Astrocyte (in vitro differentiated cells and primary cell): ENCODE data around the gene CACNB1. TPM values are rescaled to one million over a fixed set of nuclear protein-coding genes. Genes with fewer than 3 reads are reported as not detected.

ENCODE experiments used
- DNase-seq: peaks from one replicate; pipeline ENCODE4 v3.0.0-alpha.2; 2010; ENCODE audit warnings: low read depth
- FAIRE-seq: peaks from 2 replicates; lab custom pipeline; 2011; peaks lifted over from hg19 to GRCh38; lab: Jason Lieb, UNC
- H2AFZ ChIP-seq: 2 replicates; pipeline ENCODE4 v1.6.0; 2012; ENCODE audit warnings: low read depth, low read length, inconsistent platforms
- H3K27ac ChIP-seq: 2 replicates; pipeline ENCODE4 v1.5.1; 2011; ENCODE audit warnings: low read depth, low read length, inconsistent platforms
- H3K27me3 ChIP-seq: 2 replicates; pipeline ENCODE4 v1.6.0; 2011; ENCODE audit warnings: low read length, inconsistent platforms; ENCODE audit not compliant: insufficient read depth
- H3K36me3 ChIP-seq: 2 replicates; pipeline ENCODE4 v1.5.1; 2011; ENCODE audit warnings: low read length, inconsistent platforms; ENCODE audit not compliant: insufficient read depth
- H3K4me1 ChIP-seq: 2 replicates; pipeline ENCODE4 v1.5.1; 2011; ENCODE audit warnings: low read length, inconsistent platforms; ENCODE audit not compliant: insufficient read depth
- H3K4me2 ChIP-seq: 2 replicates; pipeline ENCODE4 v1.6.0; 2012; ENCODE audit warnings: low read length, inconsistent platforms
- H3K4me3 ChIP-seq: 2 replicates; pipeline ENCODE4 v1.5.1; 2011; ENCODE audit warnings: low read depth, mild to moderate bottlenecking, low read length, inconsistent platforms; ENCODE audit not compliant: insufficient read depth
- H3K79me2 ChIP-seq: 2 replicates; pipeline ENCODE4 v1.6.0; 2012; ENCODE audit warnings: mild to moderate bottlenecking, low read length, inconsistent platforms; ENCODE audit not compliant: insufficient read depth
- H3K9ac ChIP-seq: 2 replicates; pipeline ENCODE4 v1.6.0; 2012; ENCODE audit warnings: mild to moderate bottlenecking, low read length, inconsistent platforms
- H3K9me3 ChIP-seq: 2 replicates; pipeline ENCODE4 v1.5.1; 2012; ENCODE audit warnings: low read depth, mild to moderate bottlenecking, low read length, inconsistent platforms; ENCODE audit not compliant: insufficient read depth
- H4K20me1 ChIP-seq: 2 replicates; pipeline ENCODE4 v1.6.0; 2012; ENCODE audit warnings: low read length, inconsistent platforms; ENCODE audit not compliant: insufficient read depth
- H3K27ac Mint-ChIP-seq: one replicate; pipeline ENCODE4 v1.8.0; 2021; ENCODE audit warnings: mild to moderate bottlenecking, mixed read lengths; ENCODE audit not compliant: unreplicated experiment
- H3K27me3 Mint-ChIP-seq: one replicate; pipeline ENCODE4 v1.8.0; 2021; ENCODE audit warnings: low read depth, mixed read lengths; ENCODE audit not compliant: unreplicated experiment
- H3K36me3 Mint-ChIP-seq: one replicate; pipeline ENCODE4 v1.8.0; 2021; ENCODE audit warnings: low read depth, mixed read lengths; ENCODE audit not compliant: unreplicated experiment
- H3K4me1 Mint-ChIP-seq: one replicate; pipeline ENCODE4 v1.8.0; 2021; ENCODE audit warnings: low read depth, mixed read lengths; ENCODE audit not compliant: unreplicated experiment
- H3K4me3 Mint-ChIP-seq: one replicate; pipeline ENCODE4 v1.8.0; 2021; ENCODE audit warnings: mild to moderate bottlenecking, moderate library complexity, mixed read lengths; ENCODE audit not compliant: unreplicated experiment
- H3K9me3 Mint-ChIP-seq: one replicate; pipeline ENCODE4 v1.8.0; 2021; ENCODE audit warnings: mild to moderate bottlenecking, mixed read lengths; ENCODE audit not compliant: unreplicated experiment
- EZH2 ChIP-seq: IDR thresholded peaks from 2 replicates; pipeline ENCODE4 v1.6.1; 2012; ENCODE audit warnings: mild to moderate bottlenecking, low read length, inconsistent platforms; ENCODE audit not compliant: insufficient read depth
- total RNA-seq: library from RNA; stranded (reverse); gene quantifications from 2 replicates; pipeline ENCODE4 v1.2.1, GENCODE V29; 2021
- TF ChIP-seq, protein P1 (sequence below): IDR thresholded peaks from 2 replicates; pipeline ENCODE4 v1.5.1; 2011; ENCODE audit warnings: low read depth, mild to moderate bottlenecking, inconsistent platforms, low read length, moderate library complexity; ENCODE audit not compliant: insufficient read depth

Gene CACNB1
- total RNA-seq, 1 donor from 2014 or later = 16.6 TPM

DNA sequence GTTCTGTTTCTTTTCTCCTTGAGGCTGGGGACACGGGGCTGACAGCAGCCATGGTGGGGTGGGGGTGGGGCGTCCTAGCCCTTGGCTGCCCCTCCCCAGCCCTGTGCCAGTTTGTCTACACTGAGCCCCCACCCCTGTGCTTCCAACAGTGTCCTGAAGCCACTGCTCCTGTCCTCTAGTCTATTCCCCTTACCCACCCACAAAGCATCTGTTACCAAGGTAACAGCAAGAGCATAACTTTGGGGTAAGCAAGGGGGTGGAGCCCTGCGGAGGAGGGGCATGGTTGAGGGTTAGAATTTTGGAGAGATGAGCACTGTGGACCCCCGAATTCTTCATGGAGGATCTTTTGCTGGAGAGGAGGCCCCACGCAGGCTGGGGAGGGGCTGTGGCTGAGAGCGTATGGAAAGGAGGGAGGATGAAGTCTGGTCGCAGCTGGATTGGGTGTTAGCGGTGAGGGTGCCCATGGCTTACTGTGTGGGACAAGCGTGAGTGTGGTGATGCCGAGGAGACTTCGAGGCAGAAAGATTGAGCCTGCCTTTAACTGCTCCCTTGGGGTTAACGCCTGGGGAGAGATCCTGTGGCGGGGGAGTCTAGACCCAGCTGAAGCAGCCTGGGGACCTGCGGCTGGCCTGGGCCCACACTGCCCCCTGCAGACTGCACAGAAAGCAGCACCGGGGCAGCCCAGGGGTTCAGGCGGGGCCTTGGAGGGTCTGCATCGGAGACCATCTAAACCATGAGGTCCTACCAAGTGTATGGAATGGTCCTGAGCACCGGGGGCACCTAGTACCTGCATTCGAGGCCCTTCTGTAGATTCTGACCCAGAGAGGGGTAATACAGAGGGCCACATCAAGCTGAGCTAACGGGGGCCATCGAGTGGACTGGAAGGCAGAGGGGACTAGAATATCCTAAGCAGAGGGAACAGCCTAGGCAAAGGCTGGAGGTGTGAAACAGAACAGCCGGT, 34.4 kb upstream of the CACNB1 start:
- H2AFZ ChIP-seq = peak overlapping the region; percentile 56
- H3K79me2 ChIP-seq = no peaks in the 10 kb centered on the region
- Mint-ChIP-seq H3K27ac (no peak overlapping the region), H3K27me3 (peaks cover 17% of the 10 kb centered on the region), H3K36me3 (no peaks in the 10 kb centered on the region), H3K4me1 (peaks cover 11% of the 10 kb centered on the region), H3K9me3 (no peaks in the 10 kb centered on the region), H3K4me3 (no peak overlapping the region)
- no peaks in the 10 kb centered on the region for H3K27me3 ChIP-seq
- H3K4me1 ChIP-seq = peaks cover 12% of the 10 kb centered on the region
- H3K4me2 ChIP-seq = peak overlapping the region; percentile 65
- H3K4me3 ChIP-seq = no peak overlapping the region
- peak overlapping the region; percentile 3 for H3K9ac ChIP-seq
- DNase-seq = no peak
- H4K20me1 ChIP-seq = no peaks in the 10 kb centered on the region
- no peak for TF ChIP-seq EZH2
- TF ChIP-seq, protein P1, sequence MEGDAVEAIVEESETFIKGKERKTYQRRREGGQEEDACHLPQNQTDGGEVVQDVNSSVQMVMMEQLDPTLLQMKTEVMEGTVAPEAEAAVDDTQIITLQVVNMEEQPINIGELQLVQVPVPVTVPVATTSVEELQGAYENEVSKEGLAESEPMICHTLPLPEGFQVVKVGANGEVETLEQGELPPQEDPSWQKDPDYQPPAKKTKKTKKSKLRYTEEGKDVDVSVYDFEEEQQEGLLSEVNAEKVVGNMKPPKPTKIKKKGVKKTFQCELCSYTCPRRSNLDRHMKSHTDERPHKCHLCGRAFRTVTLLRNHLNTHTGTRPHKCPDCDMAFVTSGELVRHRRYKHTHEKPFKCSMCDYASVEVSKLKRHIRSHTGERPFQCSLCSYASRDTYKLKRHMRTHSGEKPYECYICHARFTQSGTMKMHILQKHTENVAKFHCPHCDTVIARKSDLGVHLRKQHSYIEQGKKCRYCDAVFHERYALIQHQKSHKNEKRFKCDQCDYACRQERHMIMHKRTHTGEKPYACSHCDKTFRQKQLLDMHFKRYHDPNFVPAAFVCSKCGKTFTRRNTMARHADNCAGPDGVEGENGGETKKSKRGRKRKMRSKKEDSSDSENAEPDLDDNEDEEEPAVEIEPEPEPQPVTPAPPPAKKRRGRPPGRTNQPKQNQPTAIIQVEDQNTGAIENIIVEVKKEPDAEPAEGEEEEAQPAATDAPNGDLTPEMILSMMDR = peak; percentile 53
- FAIRE-seq = no peak
- H3K36me3 ChIP-seq = no peaks in the 10 kb centered on the region
- H3K27ac ChIP-seq = no peak overlapping the region
- no peaks in the 10 kb centered on the region for H3K9me3 ChIP-seq

DNA sequence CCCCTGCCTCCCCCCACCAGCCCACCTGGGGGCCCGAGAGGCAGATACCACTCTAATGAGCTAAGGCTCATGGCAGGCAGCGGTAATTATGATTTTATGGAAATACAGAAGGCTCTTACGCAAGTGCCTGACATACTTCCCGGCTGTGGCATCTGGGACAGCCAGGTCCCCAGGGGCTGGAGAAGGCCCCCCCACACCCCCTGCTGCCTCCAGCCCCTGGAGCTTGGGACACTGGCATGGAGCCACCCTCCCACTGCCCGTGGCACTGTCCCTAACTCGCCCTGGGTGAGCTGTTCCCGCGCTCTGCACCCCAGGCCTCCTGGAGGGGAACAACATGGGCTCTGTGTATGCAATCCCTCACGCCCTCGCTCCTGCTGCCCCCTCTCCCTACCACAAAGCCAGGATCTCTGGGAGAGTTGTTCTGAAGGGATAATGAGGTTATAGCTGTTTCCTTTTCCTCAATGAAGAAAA, 33.7 kb upstream of the CACNB1 start:
- Mint-ChIP-seq H3K9me3 (no peaks in the 10 kb centered on the region), H3K36me3 (no peaks in the 10 kb centered on the region), H3K27ac (no peak overlapping the region), H3K27me3 (peaks cover 17% of the 10 kb centered on the region), H3K4me3 (no peak overlapping the region), H3K4me1 (peaks cover 11% of the 10 kb centered on the region)
- Histone ChIP-seq H3K27ac (no peak overlapping the region), H3K4me3 (no peak overlapping the region), H3K4me1 (peaks cover 15% of the 10 kb centered on the region), H3K36me3 (no peaks in the 10 kb centered on the region), H3K27me3 (peaks cover 3% of the 10 kb centered on the region), H3K9ac (no peak overlapping the region), H3K4me2 (peak overlapping the region; percentile 65), H3K79me2 (no peaks in the 10 kb centered on the region), H4K20me1 (no peaks in the 10 kb centered on the region), H3K9me3 (no peaks in the 10 kb centered on the region), H2AFZ (peak overlapping the region; percentile 33)
- TF ChIP-seq EZH2 = no peak
- TF ChIP-seq, protein P1 = no peak
- FAIRE-seq (no peak), DNase-seq (no peak)
